Fibroblast of pulmonary artery (primary cell): Measurements from ENCODE around the gene CEP68.
A peak's percentile ranks its signal among the peaks of the same experiment; 100 is the strongest.

Experiments
- DNase-seq: peaks from one replicate; pipeline ENCODE4 v3.0.0-alpha.2; 2010; ENCODE audit warnings: low read depth
- H3K4me3 ChIP-seq: replicated peaks from 2 replicates; pipeline ENCODE4 v1.5.1; 2011; ENCODE audit warnings: low read depth, mild to moderate bottlenecking, control low read depth, low read length, moderate library complexity
- TF ChIP-seq, protein P1 (sequence below): IDR thresholded peaks from 2 replicates; pipeline ENCODE4 v1.5.1; 2011; ENCODE audit warnings: mild to moderate bottlenecking, control low read depth, low read length, inconsistent platforms; ENCODE audit errors: missing control alignments

The CEP68 gene

GRCh38 chr2:65024149-65024829 lies 31.9 kb upstream of the CEP68 start:
- no peak overlapping the region for H3K4me3 ChIP-seq
- TF ChIP-seq, protein P1, sequence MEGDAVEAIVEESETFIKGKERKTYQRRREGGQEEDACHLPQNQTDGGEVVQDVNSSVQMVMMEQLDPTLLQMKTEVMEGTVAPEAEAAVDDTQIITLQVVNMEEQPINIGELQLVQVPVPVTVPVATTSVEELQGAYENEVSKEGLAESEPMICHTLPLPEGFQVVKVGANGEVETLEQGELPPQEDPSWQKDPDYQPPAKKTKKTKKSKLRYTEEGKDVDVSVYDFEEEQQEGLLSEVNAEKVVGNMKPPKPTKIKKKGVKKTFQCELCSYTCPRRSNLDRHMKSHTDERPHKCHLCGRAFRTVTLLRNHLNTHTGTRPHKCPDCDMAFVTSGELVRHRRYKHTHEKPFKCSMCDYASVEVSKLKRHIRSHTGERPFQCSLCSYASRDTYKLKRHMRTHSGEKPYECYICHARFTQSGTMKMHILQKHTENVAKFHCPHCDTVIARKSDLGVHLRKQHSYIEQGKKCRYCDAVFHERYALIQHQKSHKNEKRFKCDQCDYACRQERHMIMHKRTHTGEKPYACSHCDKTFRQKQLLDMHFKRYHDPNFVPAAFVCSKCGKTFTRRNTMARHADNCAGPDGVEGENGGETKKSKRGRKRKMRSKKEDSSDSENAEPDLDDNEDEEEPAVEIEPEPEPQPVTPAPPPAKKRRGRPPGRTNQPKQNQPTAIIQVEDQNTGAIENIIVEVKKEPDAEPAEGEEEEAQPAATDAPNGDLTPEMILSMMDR = no peak
- peak; percentile 50 for DNase-seq

DNA sequence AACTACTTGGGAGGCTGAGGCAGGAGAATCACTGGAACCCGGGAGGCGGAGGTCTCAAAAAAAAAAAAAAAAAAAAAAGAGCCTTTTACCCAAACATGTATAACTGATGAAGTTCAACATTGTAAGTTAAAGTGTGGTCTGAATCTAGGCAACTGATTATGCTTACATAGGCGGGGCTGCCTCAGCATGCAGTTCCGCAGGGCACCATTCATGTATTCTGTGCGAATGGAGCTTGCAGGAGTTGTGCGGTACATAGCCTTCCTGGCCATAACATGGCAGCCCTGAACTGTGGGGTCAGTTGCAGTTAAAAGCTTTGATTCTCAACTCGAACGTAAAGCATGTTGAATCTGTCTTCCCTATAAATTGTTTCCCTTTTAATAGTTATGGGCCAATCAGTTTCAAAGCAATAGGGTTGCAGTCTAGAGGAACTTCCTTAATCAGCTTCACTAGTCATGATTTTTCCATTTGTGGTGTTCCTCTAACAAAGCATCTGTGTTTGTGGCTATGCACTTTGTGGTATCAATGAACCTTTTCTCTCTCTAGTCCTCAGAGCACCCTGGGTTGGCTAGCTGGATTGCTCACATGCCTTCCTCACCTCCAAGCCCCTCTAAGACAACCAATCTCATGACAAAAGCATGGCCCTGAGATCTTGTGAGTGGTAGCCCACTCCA lies 30.6 kb upstream of the CEP68 start:
- DNase-seq = no peak
- TF ChIP-seq, protein P1 = no peak
- no peak overlapping the region for H3K4me3 ChIP-seq

DNA sequence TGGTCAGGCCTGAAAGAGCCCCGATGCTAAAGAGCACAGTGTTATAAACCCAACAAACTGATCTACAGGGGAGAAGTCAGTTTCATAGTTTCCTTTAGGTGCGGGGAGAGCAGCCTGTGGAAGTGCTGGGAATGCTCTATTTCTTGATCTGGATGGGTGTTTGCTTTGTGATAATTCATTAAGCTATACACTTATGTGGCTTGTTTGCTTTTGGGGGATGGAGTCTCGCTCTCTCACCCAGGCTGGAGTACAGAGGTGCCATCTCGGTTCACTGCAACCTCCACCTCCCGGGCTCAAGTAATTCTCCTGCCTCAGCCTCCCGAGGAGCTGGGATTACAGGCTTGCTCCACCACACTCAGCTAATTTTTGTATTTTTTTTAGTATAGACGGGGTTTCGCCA lies 30.1 kb upstream of the CEP68 start:
- H3K4me3 ChIP-seq = no peak overlapping the region
- DNase-seq = no peak
- TF ChIP-seq, protein P1 = no peak

DNA sequence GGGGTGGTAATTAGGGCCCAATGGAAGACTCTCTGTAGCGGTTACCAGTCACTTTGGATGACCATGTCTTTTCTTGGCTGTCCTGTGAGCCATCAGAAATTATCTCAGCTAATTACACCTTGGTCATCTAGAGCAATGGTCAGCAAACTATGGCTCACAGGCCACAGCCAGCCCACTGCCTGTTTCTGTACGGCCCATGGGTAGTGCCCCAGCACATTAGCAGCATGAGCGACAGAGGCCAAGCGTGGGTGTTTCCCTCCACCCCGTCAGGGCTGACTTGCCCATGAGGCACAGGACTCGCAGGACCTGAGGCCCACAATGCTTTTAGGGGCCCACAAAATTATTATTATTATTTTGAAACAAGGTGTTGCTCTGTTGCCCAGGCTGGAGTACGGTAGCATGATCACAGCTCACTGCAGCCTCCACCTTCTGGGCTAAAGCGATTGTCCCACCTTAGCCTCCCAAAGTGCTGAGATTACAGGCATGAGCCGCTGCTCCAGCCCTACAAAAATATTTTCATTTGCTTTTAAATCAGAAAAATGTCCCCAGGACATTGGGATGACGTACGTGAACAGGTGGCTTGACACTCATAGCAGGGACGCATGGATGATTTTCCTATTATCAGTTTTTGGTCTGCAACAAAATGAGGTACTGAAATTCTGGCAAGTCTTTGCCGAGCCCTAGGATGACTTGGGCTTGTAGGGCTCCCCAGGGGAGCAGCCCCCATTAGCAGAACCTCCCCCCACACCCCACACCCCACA lies 29.3 kb upstream of the CEP68 start:
- DNase-seq = no peak
- no peak overlapping the region for H3K4me3 ChIP-seq
- TF ChIP-seq, protein P1 = no peak

GRCh38 chr2:65027616-65028244 lies 28.5 kb upstream of the CEP68 start:
- peak; percentile 6 for DNase-seq
- H3K4me3 ChIP-seq = no peak overlapping the region
- TF ChIP-seq, protein P1 = no peak

- TF ChIP-seq, protein P1 = no peak
- no peak overlapping the region for H3K4me3 ChIP-seq
- DNase-seq = no peak
Measured at GRCh38 chr2:65030476-65031332, 25.5 kb upstream of the CEP68 start.
